Stimulated activated CD4-positive, alpha-beta T cell treated with anti-CD3 and anti-CD28 coated beads, Interleukin-2, amount 100 ng/mL, for 24 hours (primary cell): ENCODE data around the gene MAP2K5.

Source experiments
- DNase-seq, 2 donors: peaks; one replicate each; pipeline ENCODE4 v3.0.0-alpha.2; 2020

MAP2K5 gene

GRCh38 chr15:67678993-67679392 lies 136.5 kb downstream of the MAP2K5 start:
- DNase-seq: no peak

GRCh38 chr15:67680641-67681040 lies 138.1 kb downstream of the MAP2K5 start:
- DNase-seq: no peak

- no peak for DNase-seq
Observed at GRCh38 chr15:67685008-67685599, 142.6 kb downstream of the MAP2K5 start.

- no peak for DNase-seq
Observed at GRCh38 chr15:67685716-67686115, 143.2 kb downstream of the MAP2K5 start.

- no peak for DNase-seq
Observed at GRCh38 chr15:67690936-67691335, 148.4 kb downstream of the MAP2K5 start.

- DNase-seq: no peak
Observed at GRCh38 chr15:67691450-67691849, 148.9 kb downstream of the MAP2K5 start.

GRCh38 chr15:67692573-67692972 lies 150.1 kb downstream of the MAP2K5 start:
- DNase-seq: no peak

- DNase-seq: no peak
Observed at GRCh38 chr15:67696087-67696486, 153.6 kb downstream of the MAP2K5 start.

- DNase-seq: no peak
Observed at GRCh38 chr15:67700023-67700422, 157.5 kb downstream of the MAP2K5 start.

- no peak for DNase-seq
Observed at GRCh38 chr15:67701669-67702068, 159.2 kb downstream of the MAP2K5 start.

- no peak for DNase-seq
Observed at GRCh38 chr15:67707520-67708283, 165.2 kb downstream of the MAP2K5 start.

- no peak for DNase-seq
Observed at GRCh38 chr15:67708500-67708899, 166.0 kb downstream of the MAP2K5 start.

- no peak for DNase-seq
Observed at GRCh38 chr15:67715170-67715569, 172.7 kb downstream of the MAP2K5 start.

GRCh38 chr15:67716171-67716570 lies 173.7 kb downstream of the MAP2K5 start:
- no peak for DNase-seq

- no peak for DNase-seq
Observed at GRCh38 chr15:67717776-67718175, 175.3 kb downstream of the MAP2K5 start.

- DNase-seq: no peak
Observed at GRCh38 chr15:67719330-67719959, 176.9 kb downstream of the MAP2K5 start.

GRCh38 chr15:67720556-67721175 lies 178.2 kb downstream of the MAP2K5 start:
- DNase-seq: no peak

GRCh38 chr15:67722030-67722817 lies 179.7 kb downstream of the MAP2K5 start:
- DNase-seq: no peak

GRCh38 chr15:67723294-67724024 lies 181.0 kb downstream of the MAP2K5 start:
- no peak for DNase-seq

- DNase-seq: no peak
Observed at GRCh38 chr15:67724691-67725375, 182.3 kb downstream of the MAP2K5 start.

GRCh38 chr15:67730135-67730534 lies 187.6 kb downstream of the MAP2K5 start:
- no peak for DNase-seq
